Astrocyte of the cerebellum (primary cell): Measurements from ENCODE around the gene NEK9.
A peak's percentile ranks its signal among the peaks of the same experiment; 100 is the strongest.

Experiments used
- DNase-seq: peaks from one replicate; pipeline ENCODE4 v3.0.0-alpha.2; 2011; ENCODE audit warnings: low read depth
- H3K4me3 ChIP-seq: 2 replicates; pipeline ENCODE4 v1.5.1; 2011; ENCODE audit warnings: mild to moderate bottlenecking, low read depth, low read length, moderate library complexity
- in situ Hi-C: cut with HindIII; loops from 2 replicates; pipeline ENCODE4 v1.10.0; 2017; ENCODE audit warnings: low sequenced_read_pairs
- TF ChIP-seq, protein P1 (sequence below): IDR thresholded peaks from 2 replicates; pipeline ENCODE4 v1.5.1; 2012; ENCODE audit warnings: low read length, low read depth, moderate library complexity, mild to moderate bottlenecking; ENCODE audit errors: missing control alignments

Gene NEK9

DNA sequence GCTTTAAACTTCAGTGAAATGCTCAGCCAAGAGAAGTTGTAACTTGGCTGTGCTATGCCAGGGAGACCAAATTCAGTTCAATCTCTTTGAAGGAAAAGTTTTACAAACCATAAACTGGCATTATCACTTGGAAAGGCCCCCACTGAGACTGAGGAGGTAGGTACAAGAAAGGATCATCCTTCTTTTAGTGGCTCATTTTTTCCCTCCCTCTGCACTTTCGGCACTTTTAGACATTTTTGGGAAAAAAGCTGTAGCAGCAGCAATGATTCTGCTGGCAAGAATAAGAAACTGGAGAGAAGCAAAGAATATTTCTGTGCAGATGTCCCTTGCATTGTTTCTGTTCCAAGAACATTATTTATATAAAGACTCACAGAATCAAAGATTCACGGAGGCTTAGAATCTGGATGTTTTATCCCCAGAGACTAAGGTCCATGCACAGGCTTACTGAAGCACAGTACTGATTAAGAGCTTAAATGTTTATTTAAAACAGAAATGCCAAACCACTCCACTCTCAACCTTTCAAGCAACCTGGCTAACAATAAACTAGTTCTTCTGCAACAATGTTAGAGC is 45.1 kb downstream of the NEK9 start:
- in situ Hi-C loops: loop anchor here (25.0 kb wide), 1 partner anchor 169 kb away; the partner anchor contains the start of gene RPS6KL1
- no peak overlapping the region for H3K4me3 ChIP-seq
- no peak for DNase-seq
- TF ChIP-seq, protein P1, sequence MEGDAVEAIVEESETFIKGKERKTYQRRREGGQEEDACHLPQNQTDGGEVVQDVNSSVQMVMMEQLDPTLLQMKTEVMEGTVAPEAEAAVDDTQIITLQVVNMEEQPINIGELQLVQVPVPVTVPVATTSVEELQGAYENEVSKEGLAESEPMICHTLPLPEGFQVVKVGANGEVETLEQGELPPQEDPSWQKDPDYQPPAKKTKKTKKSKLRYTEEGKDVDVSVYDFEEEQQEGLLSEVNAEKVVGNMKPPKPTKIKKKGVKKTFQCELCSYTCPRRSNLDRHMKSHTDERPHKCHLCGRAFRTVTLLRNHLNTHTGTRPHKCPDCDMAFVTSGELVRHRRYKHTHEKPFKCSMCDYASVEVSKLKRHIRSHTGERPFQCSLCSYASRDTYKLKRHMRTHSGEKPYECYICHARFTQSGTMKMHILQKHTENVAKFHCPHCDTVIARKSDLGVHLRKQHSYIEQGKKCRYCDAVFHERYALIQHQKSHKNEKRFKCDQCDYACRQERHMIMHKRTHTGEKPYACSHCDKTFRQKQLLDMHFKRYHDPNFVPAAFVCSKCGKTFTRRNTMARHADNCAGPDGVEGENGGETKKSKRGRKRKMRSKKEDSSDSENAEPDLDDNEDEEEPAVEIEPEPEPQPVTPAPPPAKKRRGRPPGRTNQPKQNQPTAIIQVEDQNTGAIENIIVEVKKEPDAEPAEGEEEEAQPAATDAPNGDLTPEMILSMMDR: no peak

DNA sequence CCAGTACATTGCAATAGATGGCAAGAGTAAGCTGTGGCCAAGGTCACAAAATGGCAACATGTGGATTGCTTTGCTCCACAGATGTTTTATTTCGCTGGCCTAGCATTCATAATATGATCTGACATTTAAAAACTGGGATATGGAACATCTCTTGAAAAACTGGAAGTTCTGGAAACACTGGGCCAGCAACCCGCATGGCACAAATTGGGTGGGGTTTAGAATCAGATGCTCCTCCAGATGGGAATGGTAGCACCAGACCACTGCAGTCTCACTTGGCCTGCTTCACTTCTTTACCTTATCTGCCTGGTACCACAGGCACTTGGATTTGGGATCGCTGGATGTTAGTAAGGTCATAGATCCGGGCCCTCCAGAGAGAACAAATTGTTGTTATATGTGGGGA is 47.3 kb downstream of the NEK9 start:
- in situ Hi-C loops: loop anchor here (5.0 to 25.0 kb wide), 3 partner anchors 37 to 167 kb away; partner anchors contain the start of gene RPS6KL1
- TF ChIP-seq, protein P1: no peak
- DNase-seq: no peak
- H3K4me3 ChIP-seq: no peak overlapping the region

DNA sequence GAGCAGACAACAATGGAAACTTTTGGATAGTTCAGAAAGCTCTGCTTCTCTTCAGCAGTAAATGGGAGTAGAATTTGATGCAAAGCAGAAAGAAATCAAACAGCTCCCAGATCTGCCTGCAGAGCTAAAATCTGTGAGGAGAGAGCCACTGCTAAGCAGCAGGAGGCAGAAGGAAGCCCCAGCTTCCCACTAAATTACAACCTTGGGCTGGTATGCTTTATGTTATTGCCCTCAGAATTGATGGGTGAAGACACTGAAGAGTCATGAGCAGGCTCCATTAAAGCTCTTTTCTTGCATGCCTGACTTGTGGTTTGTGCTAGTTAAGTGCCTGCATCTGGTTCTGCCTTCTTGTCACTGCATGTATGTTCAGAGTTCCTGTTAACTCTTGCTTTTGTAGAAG is 49.1 kb downstream of the NEK9 start:
- TF ChIP-seq, protein P1: no peak
- no peak for DNase-seq
- no peak overlapping the region for H3K4me3 ChIP-seq
- in situ Hi-C loops: loop anchor here (5.0 to 25.0 kb wide), 3 partner anchors 35 to 165 kb away; partner anchors contain the start of gene RPS6KL1

DNA sequence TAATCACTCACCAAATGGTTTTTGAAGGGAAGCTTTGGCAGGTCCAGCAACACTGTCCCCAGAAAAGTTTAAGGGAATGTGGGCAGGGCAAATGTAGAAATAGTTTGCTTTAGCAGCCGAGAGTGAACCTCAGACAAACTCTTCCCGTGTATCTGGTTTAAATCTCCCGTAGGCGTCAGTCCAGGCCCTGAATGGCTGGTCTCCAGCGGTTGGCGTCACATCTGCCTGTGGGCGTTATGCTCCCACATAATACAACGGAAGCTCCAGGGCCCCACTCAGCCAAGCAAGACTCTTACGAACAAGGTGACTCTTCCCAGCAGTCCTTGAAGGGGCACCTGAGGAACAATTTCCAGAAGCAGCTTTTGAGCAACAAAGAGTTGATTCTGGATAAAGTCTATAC is 56.5 kb downstream of the NEK9 start:
- no peak overlapping the region for H3K4me3 ChIP-seq
- in situ Hi-C loops: no loop called here
- DNase-seq: no peak
- TF ChIP-seq, protein P1: no peak

DNA sequence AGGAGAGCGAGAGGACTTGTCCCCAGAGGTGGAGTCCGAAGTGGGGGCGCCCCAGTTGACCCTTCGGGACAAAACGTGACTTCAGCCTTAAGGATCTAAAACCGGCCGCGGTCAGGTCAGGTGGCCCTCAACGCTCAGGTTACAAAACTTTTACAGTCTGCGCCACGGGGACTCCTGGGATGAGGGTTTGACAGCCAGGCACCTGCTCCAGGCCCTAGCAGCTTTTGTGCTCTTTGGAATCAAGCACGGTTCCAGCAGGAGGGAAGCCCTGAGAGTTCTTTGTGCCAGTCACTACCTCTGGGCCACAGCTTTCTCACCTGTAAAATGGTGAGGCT is 57.1 kb downstream of the NEK9 start:
- peak overlapping the region; percentile 55 for H3K4me3 ChIP-seq
- in situ Hi-C loops: no loop called here
- DNase-seq: no peak
- TF ChIP-seq, protein P1: no peak

DNA sequence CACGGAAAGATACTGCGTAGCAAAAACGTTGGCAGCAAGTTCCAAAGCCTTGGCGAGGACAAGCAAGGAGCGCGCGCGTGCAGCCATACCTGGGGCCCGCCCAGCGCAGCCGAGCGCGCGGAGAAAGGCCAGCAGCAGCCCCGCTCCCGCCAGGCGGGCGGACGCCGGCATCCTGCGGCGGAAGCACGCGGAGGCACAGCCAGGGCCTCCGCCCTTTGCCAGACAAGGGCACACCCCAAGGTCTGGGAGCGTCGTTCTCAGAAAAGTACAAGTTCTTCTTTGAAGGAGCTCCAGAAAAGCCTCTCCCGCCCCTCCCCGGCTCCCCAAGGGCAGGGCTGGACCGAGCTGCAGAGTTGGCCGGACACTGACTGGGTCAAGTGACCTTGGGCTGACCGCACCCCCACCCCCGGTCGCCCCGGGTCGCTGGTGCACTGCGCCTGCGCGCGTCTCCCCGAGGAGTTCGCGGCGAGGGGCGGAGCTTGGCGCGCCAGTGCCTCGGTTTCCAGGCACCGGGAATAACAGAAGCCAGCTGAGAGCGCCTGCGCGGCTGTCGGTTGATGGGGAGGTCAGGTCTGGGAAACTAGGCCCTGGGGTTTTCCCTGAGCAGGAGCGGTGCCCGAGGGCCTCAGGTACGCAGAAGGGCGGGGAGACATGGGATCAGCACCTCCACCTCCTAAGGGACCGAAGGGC is 57.6 kb downstream of the NEK9 start, which contains the start of gene ZC2HC1C:
TSS of gene ZC2HC1C (plus strand) at position 521 of the 690 bp plus-strand sequence. CDS start 933 bp downstream, outside the sequence.
- DNase-seq: peak; percentile 56
- in situ Hi-C loops: no loop called here
- H3K4me3 ChIP-seq: peak within 1 kb of the TSS; percentile 55
- TF ChIP-seq, protein P1: no peak
